AG04450 (cell line): ENCODE measurements around the gene CCDC80. TPM values are rescaled to one million over a fixed set of nuclear protein-coding genes. Genes with fewer than 3 reads are reported as not detected.

Source experiments
- CTCF ChIA-PET: fragments of 300-600, 350-600 bp; formaldehyde crosslinking; extraction: SDS; loops from one replicate; lab custom pipeline; 2022; ENCODE audit warnings: antibody characterized with exemption, inconsistent platforms; lab: Charles Lee
- POLR2A ChIA-PET: fragments of 350-600 bp; formaldehyde crosslinking; extraction: SDS; loops from one replicate; lab custom pipeline; 2021; ENCODE audit warnings: antibody characterized with exemption, inconsistent platforms; lab: Yijun Ruan, JAX
- DNase-seq: peaks from one replicate; pipeline ENCODE4 v3.0.0-alpha.2; 2011; ENCODE audit warnings: low read depth, low spot score
- H3K27ac ChIP-seq: one replicate; pipeline ENCODE4 v1.5.1; 2012; ENCODE audit warnings: low read depth, low read length, control low read depth
- H3K27me3 ChIP-seq: one replicate; pipeline ENCODE4 v1.6.0; 2012; ENCODE audit warnings: low read length; ENCODE audit not compliant: control insufficient read depth, insufficient read depth
- H3K4me3 ChIP-seq: 2 replicates; pipeline ENCODE4 v1.5.1; 2011; ENCODE audit warnings: mild to moderate bottlenecking, low read depth, low read length, control low read depth
- H3K9me3 ChIP-seq: 2 replicates; pipeline ENCODE4 v1.5.1; 2012; ENCODE audit warnings: low read length; ENCODE audit not compliant: control insufficient read depth, insufficient read depth
- polyA plus RNA-seq: library from polyadenylated mRNA; depleted of rRNA; stranded (reverse); fragments of >200 nt; gene quantifications from 2 replicates; pipeline ENCODE4 v1.2.3, GENCODE V29; 2011
- TF ChIP-seq, protein P1 (sequence below): IDR thresholded peaks from 2 replicates; pipeline ENCODE4 v1.5.1; 2011; ENCODE audit warnings: low read depth, low read length, control low read depth, inconsistent platforms

Gene CCDC80
- polyA plus RNA-seq, 1 experiment: 202 TPM

DNA sequence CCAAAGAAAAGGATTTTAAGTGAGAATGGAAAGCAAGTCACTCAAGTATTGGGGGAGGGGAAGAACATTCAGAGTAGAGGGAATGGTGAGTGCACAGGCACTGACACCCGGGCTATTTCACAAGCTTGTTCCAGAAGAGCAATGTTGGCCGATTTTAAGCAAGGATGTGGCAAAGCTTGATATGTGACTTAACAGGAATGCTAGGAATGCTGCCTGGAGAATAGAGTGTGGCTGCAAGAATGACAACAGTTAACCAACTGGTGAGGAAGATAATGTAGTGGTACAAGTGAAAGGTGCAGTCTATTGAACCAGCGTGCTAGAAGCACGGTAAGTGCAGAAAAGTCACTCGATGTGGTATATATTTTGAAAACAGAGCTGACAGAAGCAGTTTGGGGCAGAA is 6.2 kb upstream of the CCDC80 start:
- no peaks in the 10 kb centered on the region for H3K27me3 ChIP-seq
- peak overlapping the region; percentile 49 for H3K27ac ChIP-seq
- no peaks in the 10 kb centered on the region for H3K9me3 ChIP-seq
- TF ChIP-seq, protein P1, sequence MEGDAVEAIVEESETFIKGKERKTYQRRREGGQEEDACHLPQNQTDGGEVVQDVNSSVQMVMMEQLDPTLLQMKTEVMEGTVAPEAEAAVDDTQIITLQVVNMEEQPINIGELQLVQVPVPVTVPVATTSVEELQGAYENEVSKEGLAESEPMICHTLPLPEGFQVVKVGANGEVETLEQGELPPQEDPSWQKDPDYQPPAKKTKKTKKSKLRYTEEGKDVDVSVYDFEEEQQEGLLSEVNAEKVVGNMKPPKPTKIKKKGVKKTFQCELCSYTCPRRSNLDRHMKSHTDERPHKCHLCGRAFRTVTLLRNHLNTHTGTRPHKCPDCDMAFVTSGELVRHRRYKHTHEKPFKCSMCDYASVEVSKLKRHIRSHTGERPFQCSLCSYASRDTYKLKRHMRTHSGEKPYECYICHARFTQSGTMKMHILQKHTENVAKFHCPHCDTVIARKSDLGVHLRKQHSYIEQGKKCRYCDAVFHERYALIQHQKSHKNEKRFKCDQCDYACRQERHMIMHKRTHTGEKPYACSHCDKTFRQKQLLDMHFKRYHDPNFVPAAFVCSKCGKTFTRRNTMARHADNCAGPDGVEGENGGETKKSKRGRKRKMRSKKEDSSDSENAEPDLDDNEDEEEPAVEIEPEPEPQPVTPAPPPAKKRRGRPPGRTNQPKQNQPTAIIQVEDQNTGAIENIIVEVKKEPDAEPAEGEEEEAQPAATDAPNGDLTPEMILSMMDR: no peak
- peak; percentile 61 for DNase-seq
- ChIA-PET POLR2A (interaction anchor here (0.9 to 1.1 kb wide), 2 partner anchors 11 to 30 kb away, joined by 3 read pairs; no protein-coding TSS in a partner anchor), CTCF (interaction anchor here (0.5 to 2.3 kb wide), 6 partner anchors 10 to 1266 kb away, joined by 3 to 12 read pairs (median 6); no protein-coding TSS in a partner anchor)
- no peak overlapping the region for H3K4me3 ChIP-seq

DNA sequence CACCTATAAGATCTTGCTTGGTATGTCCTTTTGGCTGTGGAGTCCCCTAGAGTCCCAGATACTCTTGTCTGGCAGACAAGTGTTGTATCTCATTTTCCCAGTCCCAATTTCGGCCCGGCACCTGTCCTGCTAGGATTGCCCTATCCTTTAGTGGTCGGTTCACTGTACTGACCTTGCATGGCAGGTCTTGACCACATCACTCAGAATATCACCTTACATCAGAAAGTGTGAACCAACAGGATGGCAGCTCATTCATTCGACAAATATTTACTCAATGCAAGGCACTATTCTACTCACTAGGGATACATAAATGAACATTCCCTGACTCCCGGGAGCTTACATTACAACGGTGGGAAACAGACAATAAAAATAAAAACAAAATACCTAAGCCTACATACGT is 5.7 kb upstream of the CCDC80 start:
- POLR2A ChIA-PET: interaction anchor here (0.9 to 1.1 kb wide), 2 partner anchors 11 to 30 kb away, joined by 3 read pairs; no protein-coding TSS in a partner anchor
- CTCF ChIA-PET: interaction anchor here (2.0 to 2.3 kb wide), 2 partner anchors 10 to 332 kb away, joined by 6 to 12 read pairs; no protein-coding TSS in a partner anchor
- H3K4me3 ChIP-seq: no peak overlapping the region

DNA sequence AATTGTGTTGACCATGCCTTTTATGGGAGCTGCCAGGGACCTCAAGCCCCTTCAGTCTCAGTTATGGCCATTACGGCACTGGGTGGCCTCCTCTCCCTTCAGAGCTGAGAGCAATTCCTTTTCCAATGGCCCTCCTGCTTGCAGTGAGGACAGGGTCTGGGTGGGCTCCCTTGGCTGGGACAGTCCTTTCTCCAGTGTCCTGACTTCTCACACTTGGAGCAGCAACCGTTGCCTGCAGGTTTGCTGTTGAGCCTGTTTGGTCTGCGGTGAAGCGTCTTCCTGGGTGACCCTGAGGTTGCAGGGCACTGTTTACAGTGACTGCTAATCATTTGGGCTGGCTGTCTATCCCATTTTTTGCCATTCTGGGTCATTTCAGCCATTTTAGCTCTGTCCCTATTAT is 3.5 kb upstream of the CCDC80 start:
- TF ChIP-seq, protein P1: no peak
- Histone ChIP-seq H3K4me3 (no peak overlapping the region), H3K27me3 (no peaks in the 10 kb centered on the region), H3K9me3 (peaks cover 1% of the 10 kb centered on the region; the same call in 1 of the 2 replicates), H3K27ac (no peak overlapping the region)
- ChIA-PET POLR2A (interaction anchor here (3.2 kb wide), 1 partner anchor 170 kb away, joined by 17 read pairs; no protein-coding TSS in a partner anchor), CTCF (interaction anchor here (0.8 to 5.8 kb wide), 4 partner anchors 90 to 336 kb away, joined by 3 to 128 read pairs (median 48); no protein-coding TSS in a partner anchor)
- no peak for DNase-seq

More for the DNA sequence above, 5.7 kb upstream of the CCDC80 start:
- Histone ChIP-seq H3K27ac (no peak overlapping the region), H3K27me3 (no peaks in the 10 kb centered on the region), H3K9me3 (no peaks in the 10 kb centered on the region)
- TF ChIP-seq, protein P1: no peak
- no peak for DNase-seq

- ChIA-PET CTCF (interaction anchor here (0.6 to 5.8 kb wide), 31 partner anchors 10 to 644 kb away, joined by 3 to 128 read pairs (median 4); partner anchors contain the start of gene GTPBP8), POLR2A (interaction anchor here (0.9 to 3.2 kb wide), 6 partner anchors 10 to 376 kb away, joined by 3 to 24 read pairs (median 4); partner anchors contain the start of gene GTPBP8)
- Histone ChIP-seq H3K27ac (no peak overlapping the region), H3K4me3 (no peak overlapping the region), H3K9me3 (peaks cover 7% of the 10 kb centered on the region; the same call in 1 of the 2 replicates), H3K27me3 (no peaks in the 10 kb centered on the region)
- DNase-seq: no peak
- TF ChIP-seq, protein P1: no peak
These were observed 2.8 kb upstream of the CCDC80 start for GRCh38 chr3:112643621-112644240.
